Activated CD8-positive, alpha-beta memory T cell treated with anti-CD3 and anti-CD28 coated beads for 36 hours (primary cell): ENCODE data around the gene PTGER2. TPM values are rescaled to one million over a fixed set of nuclear protein-coding genes. Genes with fewer than 3 reads are reported as not detected.

Source experiments
- CTCF ChIA-PET: fragments of 350-600 bp; sonication (Branson Sonifier 250); formaldehyde crosslinking; loops from one replicate; lab custom pipeline; 2021; ENCODE audit warnings: antibody characterized with exemption; lab: Charles Lee
- POLR2A ChIA-PET: fragments of 350-600 bp; sonication (Branson Sonifier 250); formaldehyde crosslinking; loops from one replicate; lab custom pipeline; 2021; ENCODE audit warnings: antibody characterized with exemption; lab: Charles Lee
- total RNA-seq, 2 experiments: library from RNA; stranded (reverse); gene quantifications; one replicate each; pipeline ENCODE4 v1.2.3, GENCODE V29; 2021

Gene PTGER2
- total RNA-seq, 2 experiments from 2014 or later, result 45.2 to 49.7 TPM

DNA sequence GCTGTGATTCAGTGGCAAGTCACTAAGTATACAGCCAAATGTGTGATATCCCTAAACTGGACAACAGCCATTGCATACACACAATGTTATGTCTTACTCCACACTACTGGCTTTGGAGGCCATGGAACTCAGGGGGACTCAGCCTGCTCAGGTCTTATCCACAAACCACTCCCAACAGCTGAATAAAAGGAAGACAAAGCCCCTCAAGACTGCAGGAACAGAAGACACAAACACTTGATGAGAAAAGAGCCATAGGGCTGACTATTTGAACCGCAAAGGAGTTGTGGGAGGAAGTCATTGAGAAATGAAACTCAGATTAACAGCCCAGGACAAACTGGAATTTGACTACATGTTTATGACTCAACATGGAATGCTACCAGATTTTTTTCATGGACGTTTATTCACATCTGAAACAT is 40.9 kb downstream of the PTGER2 start:
- ChIA-PET POLR2A (no interaction called here), CTCF (no interaction called here)

DNA sequence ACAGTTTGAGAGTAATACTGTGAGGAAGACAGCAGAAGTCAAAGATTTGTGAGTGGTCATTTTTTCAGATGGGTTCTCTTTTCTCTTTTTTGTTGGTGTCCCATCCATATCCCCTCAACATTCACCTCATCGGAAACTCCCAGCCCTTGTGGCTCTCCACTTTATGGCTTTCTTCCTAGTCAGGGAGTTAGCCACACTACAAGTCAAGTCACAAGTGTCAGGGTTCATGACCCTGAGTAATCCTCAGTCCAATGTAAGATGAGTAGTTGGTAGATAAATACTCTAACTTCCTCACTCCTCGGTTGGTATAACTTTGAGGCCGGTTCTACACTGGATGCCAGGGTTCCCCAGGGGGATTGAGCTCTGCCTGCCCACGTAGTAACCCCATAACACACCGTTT is 41.4 kb downstream of the PTGER2 start:
- ChIA-PET POLR2A (no interaction called here), CTCF (no interaction called here)

DNA sequence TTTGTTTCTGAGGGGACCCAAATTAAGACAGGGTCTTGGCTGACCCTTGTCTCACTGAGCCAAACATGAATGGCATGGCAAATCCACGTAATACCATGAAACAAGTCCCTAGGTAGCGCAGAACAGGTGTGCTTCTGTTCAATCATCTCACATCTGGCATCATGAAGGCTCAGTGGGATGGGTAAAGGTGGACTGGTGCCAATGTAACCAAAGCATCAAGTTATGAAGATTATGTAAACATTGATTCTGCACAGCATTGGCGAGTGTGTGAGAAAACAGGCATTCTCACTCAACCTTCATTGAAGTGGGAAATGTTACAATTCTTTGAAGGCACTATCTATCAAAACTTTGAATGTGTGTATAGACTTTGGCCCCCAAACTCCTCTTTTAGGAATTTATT is 41.9 kb downstream of the PTGER2 start:
- POLR2A ChIA-PET, result no interaction called here

DNA sequence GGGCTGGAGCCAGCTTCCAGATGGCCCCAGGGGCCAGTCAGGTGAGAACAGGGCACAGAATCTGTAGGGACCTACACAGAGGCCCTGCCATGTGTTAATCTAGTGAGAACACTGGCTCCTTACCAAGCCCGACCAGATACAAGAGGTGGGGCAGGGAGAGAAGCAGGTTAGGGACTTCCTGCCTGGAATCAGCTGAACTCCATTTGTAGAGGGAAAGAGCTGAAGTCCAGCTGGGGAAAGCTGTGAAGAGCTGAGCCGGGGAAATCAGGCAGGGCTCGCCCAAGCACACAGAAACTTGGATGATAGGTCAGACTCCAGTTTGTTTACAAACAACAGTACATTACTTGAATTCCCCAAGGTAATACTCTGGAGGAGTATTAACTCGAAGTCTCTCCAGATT is 46.7 kb downstream of the PTGER2 start:
- CTCF ChIA-PET, result no interaction called here
- POLR2A ChIA-PET, result no interaction called here

More for the DNA sequence above, 41.9 kb downstream of the PTGER2 start:
- CTCF ChIA-PET, result no interaction called here

DNA sequence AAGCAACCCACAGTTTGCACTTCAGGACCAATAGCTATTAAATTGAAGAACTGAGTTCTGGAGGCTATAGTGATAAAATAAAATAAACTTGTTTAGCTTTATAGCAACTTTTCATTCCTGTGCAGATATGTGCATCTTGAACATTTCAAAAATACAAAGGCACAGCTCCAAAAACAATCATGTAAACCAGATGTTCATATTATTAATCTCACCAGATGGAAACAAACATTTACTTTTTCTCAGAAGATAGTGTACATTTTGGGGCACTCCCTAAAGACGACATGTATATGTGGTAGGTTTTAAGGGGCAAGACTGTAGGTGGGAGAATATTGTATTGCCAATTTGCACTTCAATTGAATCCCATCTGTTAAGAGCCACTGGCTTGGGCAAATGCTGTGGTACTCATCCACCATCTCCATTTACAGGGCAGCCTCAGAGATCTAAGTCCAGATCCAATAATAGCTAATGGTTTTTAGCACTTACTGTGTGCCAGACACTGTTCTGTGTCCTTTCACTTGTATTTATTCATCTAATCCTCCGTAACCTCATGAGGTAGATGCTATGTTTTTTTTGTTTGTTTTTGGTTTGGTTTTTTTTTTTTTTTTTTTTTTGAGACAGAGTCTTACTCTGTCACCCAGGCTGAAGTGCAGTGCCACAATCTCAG is 49.1 kb downstream of the PTGER2 start:
- ChIA-PET POLR2A (no interaction called here), CTCF (interaction anchor here (0.7 kb wide), 1 partner anchor 237 kb away, joined by 3 read pairs; no protein-coding TSS in a partner anchor)

DNA sequence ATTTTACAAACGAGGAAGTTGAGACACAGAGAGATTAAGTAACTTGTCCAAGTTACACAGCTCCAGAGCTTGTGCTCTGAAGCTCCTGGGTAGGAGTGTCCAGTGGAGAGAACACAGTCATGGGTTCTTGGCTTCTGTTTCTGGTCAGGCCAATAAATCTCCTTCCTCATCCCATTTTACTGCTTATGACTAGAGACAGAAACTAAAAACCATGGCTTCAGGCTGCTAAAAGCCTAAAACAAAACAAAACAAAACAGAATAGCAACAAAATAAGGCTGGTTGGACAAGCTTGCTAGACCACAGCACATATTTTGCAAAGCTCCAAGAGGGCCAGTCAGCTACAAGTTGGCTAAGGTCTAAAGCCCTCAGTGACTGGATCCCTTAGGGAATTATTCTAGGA is 49.8 kb downstream of the PTGER2 start:
- ChIA-PET POLR2A (no interaction called here), CTCF (interaction anchor here (0.7 kb wide), 1 partner anchor 238 kb away, joined by 3 read pairs; no protein-coding TSS in a partner anchor)

DNA sequence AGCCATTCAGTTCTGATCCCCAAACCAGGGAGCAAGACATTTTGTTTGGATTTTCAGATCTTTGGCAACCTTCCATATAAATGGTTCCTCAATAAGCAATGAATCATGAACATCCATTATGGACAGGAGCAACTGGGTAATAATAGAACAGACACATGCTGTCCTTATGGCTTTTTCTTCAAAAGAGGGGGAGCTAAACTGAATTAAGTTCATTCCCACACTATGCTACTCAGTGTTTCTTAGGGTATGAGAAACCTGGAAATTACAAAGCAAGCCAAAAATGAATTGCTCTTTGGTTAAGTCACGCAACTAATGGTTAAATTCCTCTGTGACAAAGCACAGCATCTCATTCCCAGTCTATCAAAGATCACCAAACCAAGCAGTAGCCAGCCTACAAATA is 51.0 kb downstream of the PTGER2 start:
- POLR2A ChIA-PET, result no interaction called here

DNA sequence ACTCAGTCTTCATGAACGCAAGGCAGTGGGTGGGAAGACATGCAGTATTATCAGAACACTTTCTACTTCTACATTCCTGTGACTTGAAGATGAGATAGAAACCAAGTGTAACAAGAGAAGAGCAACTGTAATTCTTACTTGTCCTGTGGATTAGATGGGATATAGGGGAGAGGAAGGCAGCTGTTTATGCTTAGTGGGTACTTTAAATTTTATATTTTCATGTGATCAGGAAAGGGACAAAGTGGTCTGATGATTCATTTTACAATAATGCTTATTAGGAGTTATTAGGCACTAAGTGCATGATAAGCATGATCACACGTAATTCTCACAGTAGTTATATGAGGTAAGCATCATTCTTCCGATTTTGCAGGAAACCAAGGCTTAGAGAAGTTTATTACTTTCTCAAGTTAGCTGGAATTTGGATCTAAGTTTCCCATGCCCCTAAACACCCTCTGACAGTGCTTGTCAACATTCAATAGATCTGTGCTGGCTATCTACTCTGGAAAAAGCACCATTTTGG is 52.7 kb downstream of the PTGER2 start:
- ChIA-PET POLR2A (no interaction called here), CTCF (interaction anchor here (0.6 kb wide), 1 partner anchor 45 kb away, joined by 3 read pairs; no protein-coding TSS in a partner anchor)

More for the DNA sequence above, 51.0 kb downstream of the PTGER2 start:
- CTCF ChIA-PET, result no interaction called here

DNA sequence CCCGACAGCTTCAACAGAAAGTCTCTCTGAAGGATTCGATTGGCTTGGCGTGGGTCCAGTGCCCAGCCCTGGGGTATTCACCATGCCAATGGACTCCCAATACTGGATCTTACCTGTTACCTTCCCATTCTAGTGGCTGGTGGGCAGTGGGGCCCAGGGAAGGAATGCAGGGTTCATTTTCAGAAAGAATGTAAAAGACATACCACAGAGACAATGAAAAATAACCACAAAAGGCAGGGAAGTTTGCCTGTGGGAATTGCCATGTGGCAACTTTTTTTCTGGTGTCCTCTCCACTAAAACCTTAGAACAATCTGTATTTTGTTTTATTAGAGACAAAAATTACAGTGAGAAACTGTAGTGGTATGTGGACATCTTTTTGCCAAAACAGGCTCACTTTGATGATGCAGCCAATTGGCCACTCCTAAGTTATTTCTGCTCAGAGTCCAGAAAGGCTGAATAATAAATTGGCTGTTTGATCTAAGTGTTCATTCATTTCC is 55.2 kb downstream of the PTGER2 start:
- CTCF ChIA-PET, result no interaction called here
- POLR2A ChIA-PET, result no interaction called here

DNA sequence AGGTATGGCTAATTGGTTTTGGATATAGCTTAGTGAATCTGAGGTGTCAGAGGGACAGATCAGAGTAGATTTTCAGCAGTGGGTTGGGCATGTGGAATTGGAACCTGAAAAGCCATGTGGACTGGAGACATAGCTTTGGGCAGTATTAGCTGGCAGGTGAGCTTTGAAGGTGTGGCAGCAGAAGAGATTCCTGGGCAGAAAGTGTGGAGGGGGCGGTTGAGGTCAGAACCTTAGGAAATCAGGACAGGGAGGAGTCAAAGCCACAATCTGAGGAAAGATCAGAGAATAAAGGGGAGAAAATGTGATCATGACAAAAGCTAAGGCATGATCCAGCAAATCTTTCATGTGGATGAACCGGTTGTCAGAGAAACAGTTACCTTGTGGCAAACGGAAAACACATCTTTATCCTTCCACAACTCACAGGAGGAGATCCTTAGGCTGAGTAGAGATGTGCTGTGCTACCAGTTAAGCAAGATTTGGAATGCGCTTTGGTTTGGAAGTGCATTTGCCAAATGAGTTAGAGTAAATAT is 56.4 kb downstream of the PTGER2 start:
- ChIA-PET CTCF (no interaction called here), POLR2A (no interaction called here)

DNA sequence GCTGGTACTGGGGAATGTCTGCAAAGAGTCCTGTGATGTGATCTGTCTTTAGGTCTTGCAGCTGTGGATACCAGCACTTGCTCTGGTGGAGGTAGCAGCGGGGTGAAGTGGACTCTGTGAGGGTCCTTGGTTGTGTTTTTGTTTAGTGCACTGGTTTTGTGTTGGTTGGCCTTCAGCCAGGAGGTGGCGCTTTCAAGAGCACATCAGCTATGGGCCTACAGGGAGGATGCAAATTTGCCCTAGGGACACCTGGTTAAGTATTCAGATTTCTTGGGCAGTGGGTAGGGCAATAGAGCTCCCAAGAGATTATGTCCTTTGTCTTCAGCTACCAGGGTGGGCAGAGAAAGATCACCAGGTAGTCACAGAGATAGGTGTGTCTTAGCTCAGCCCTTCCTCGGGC is 63.8 kb downstream of the PTGER2 start:
- POLR2A ChIA-PET, result no interaction called here
- CTCF ChIA-PET, result interaction anchor here (1.0 kb wide), 1 partner anchor 24 kb away, joined by 3 read pairs; no protein-coding TSS in a partner anchor

Other genes with a start within 250 kb of the PTGER2 start
- gene NID2, start 245.3 kb upstream of the PTGER2 start, total RNA-seq, result under 1 TPM in 1 of 2 experiments, not detected in 1; 0.13 TPM
- under 1 TPM; 0.34 to 0.74 TPM for gene PTGDR, start 46.6 kb upstream of the PTGER2 start, total RNA-seq
- gene TXNDC16, start 238.2 kb downstream of the PTGER2 start, total RNA-seq, result 1 to 10 TPM; 5.0 to 5.2 TPM
- under 1 TPM; 0.19 to 0.55 TPM for gene GPR137C, start 238.5 kb downstream of the PTGER2 start, total RNA-seq